ENCODE data around the gene PPIL1.

The PPIL1 gene

GRCh38 chr6:36888654-36889481, 14.3 kb upstream of the PPIL1 start:
- no peak for DNase-seq

GRCh38 chr6:36888115-36888643, 13.6 kb upstream of the PPIL1 start:
- DNase-seq: no peak

- no peak for DNase-seq
These were observed 12.5 kb upstream of the PPIL1 start for GRCh38 chr6:36886950-36887618.

GRCh38 chr6:36885461-36886401, 11.1 kb upstream of the PPIL1 start, which contains the start of gene C6orf89:
Gene C6orf89 (plus strand): TSS chr6:36885952. CDS start chr6:36899445, 13,493 bp downstream.
- peak; percentile 98 for DNase-seq

GRCh38 chr6:36884610-36885009, 10.0 kb upstream of the PPIL1 start:
- DNase-seq: no peak

- no peak for DNase-seq
These were observed 639 bp upstream of the PPIL1 start for GRCh38 chr6:36875250-36875633.

- DNase-seq: no peak
These were observed 776 bp downstream of the PPIL1 start for GRCh38 chr6:36873612-36874442.

GRCh38 chr6:36873115-36873514, 1.5 kb downstream of the PPIL1 start:
- DNase-seq: no peak

GRCh38 chr6:36871686-36872085, 2.9 kb downstream of the PPIL1 start:
- DNase-seq: no peak

- DNase-seq: no peak
These were observed 7.0 kb downstream of the PPIL1 start for GRCh38 chr6:36867471-36868224.

- DNase-seq: no peak
These were observed 8.8 kb downstream of the PPIL1 start for GRCh38 chr6:36865835-36866234.

GRCh38 chr6:36863670-36864540, 10.7 kb downstream of the PPIL1 start:
- DNase-seq: no peak

GRCh38 chr6:36862848-36863382, 11.7 kb downstream of the PPIL1 start:
- no peak for DNase-seq

- no peak for DNase-seq
These were observed 12.3 kb downstream of the PPIL1 start for GRCh38 chr6:36862164-36862847.

- no peak for DNase-seq
These were observed 14.5 kb downstream of the PPIL1 start for GRCh38 chr6:36860126-36860525.

GRCh38 chr6:36858407-36858981, 16.1 kb downstream of the PPIL1 start:
- DNase-seq: no peak

- no peak for DNase-seq
These were observed 17.3 kb downstream of the PPIL1 start for GRCh38 chr6:36857325-36857724.

- DNase-seq: no peak
These were observed 18.3 kb downstream of the PPIL1 start for GRCh38 chr6:36856277-36856676.

- no peak for DNase-seq
These were observed 18.9 kb downstream of the PPIL1 start for GRCh38 chr6:36855750-36856149.

Measured in stimulated activated CD8-positive, alpha-beta memory T cell treated with anti-CD3 and anti-CD28 coated beads, Interleukin-4, amount 100 ng/mL, for 48 hours (primary cell).